Liver (tissue), 9 donors: Measurements from ENCODE around the gene EMP1. TPM values are rescaled to one million over a fixed set of nuclear protein-coding genes. Genes with fewer than 3 reads are reported as not detected.
A peak's percentile ranks its signal among the peaks of the same experiment; 100 is the strongest.

Source experiments
- DNase-seq: peaks from one replicate; pipeline ENCODE4 v3.0.0-alpha.2; 2017; ENCODE audit warnings: low spot score
- H3K27ac ChIP-seq, 2 donors: one replicate each; pipeline ENCODE4 v1.7.0; 2013; ENCODE audit warnings: inconsistent platforms in 2 of 2, low read length in 2 of 2, control low read depth in 1 of 2, low read depth in 1 of 2, mild to moderate bottlenecking in 1 of 2
- H3K27me3 ChIP-seq, 4 donors: one replicate each; pipeline versions ENCODE4 v1.6.1 to v1.7.0; 2013; ENCODE audit warnings: low read length in 3 of 4, inconsistent platforms in 1 of 4, mild to moderate bottlenecking in 1 of 4, moderate library complexity in 1 of 4; ENCODE audit not compliant: control insufficient read depth in 4 of 4, insufficient read depth in 4 of 4
- H3K36me3 ChIP-seq, 4 donors: one replicate each; pipeline versions ENCODE4 v1.6.1 to v1.7.0; 2013; ENCODE audit warnings: low read length in 3 of 4, mild to moderate bottlenecking in 3 of 4, low read depth in 1 of 4, moderate library complexity in 1 of 4; ENCODE audit not compliant: control insufficient read depth in 4 of 4, insufficient read depth in 3 of 4
- H3K4me1 ChIP-seq, 4 donors: one replicate each; pipeline versions ENCODE4 v1.6.1 to v1.7.0; 2013; ENCODE audit warnings: low read length in 3 of 4, mild to moderate bottlenecking in 3 of 4, moderate library complexity in 1 of 4; ENCODE audit not compliant: control insufficient read depth in 4 of 4, insufficient read depth in 4 of 4
- H3K4me3 ChIP-seq, 3 donors: one replicate each; pipeline versions ENCODE4 v1.6.1 to v1.7.0; 2013; ENCODE audit warnings: low read length in 3 of 3, control low read depth in 1 of 3, low read depth in 1 of 3, mild to moderate bottlenecking in 1 of 3
- H3K9ac ChIP-seq, 2 donors: one replicate each; pipeline ENCODE4 v1.7.0; 2013; ENCODE audit warnings: low read length in 2 of 2, mild to moderate bottlenecking in 2 of 2, moderate library complexity in 2 of 2, control low read depth in 1 of 2, low read depth in 1 of 2
- H3K9me3 ChIP-seq, 4 donors: one replicate each; pipeline versions ENCODE4 v1.6.1 to v1.7.0; 2013; ENCODE audit warnings: low read length in 3 of 4; ENCODE audit not compliant: control insufficient read depth in 4 of 4
- CTCF ChIP-seq: fragments of 150-350 bp; IDR thresholded peaks from 2 replicates; pipeline ENCODE4 v1.5.1; 2017; ENCODE audit warnings: improper control_type of control experiment, low read depth, low read length; ENCODE audit not compliant: missing input control
- EGR1 ChIP-seq, 2 donors: IDR thresholded peaks; 2 replicates each; pipeline ENCODE4 v1.6.1; 2016 to 2018; ENCODE audit warnings: antibody characterized with exemption in 2 of 2, low read depth in 2 of 2
- FOXA1 ChIP-seq: IDR thresholded peaks from 2 replicates; pipeline ENCODE4 v1.6.1; 2016; ENCODE audit warnings: antibody characterized with exemption
- FOXA2 ChIP-seq: IDR thresholded peaks from 2 replicates; pipeline ENCODE4 v1.6.1; 2016; ENCODE audit warnings: antibody characterized with exemption
- GABPA ChIP-seq, 2 donors: IDR thresholded peaks in 1 of 2; conservative IDR thresholded peaks in 1 of 2; 2 replicates each; pipeline ENCODE4 v1.6.1; 2016; ENCODE audit warnings: antibody characterized with exemption in 2 of 2, mild to moderate bottlenecking in 1 of 2, moderate library complexity in 1 of 2
- JUND ChIP-seq, 2 donors: IDR thresholded peaks; 2 replicates each; pipeline ENCODE4 v1.6.1; 2016; ENCODE audit warnings: antibody characterized with exemption in 2 of 2
- NR2F2 ChIP-seq: IDR thresholded peaks from 2 replicates; pipeline ENCODE4 v1.6.1; 2016; ENCODE audit warnings: antibody characterized with exemption
- RAD21 ChIP-seq, 2 donors: IDR thresholded peaks; 2 replicates each; pipeline ENCODE4 v1.6.1; 2016; ENCODE audit warnings: antibody characterized with exemption in 2 of 2, mild to moderate bottlenecking in 2 of 2
- RXRA ChIP-seq, 2 donors: IDR thresholded peaks; 2 replicates each; pipeline ENCODE4 v1.6.1; 2017 to 2018; ENCODE audit warnings: antibody characterized with exemption in 2 of 2, mild to moderate bottlenecking in 1 of 2
- SP1 ChIP-seq: IDR thresholded peaks from 2 replicates; pipeline ENCODE4 v1.6.1; 2018; ENCODE audit warnings: antibody characterized with exemption, mild to moderate bottlenecking
- TAF1 ChIP-seq: conservative IDR thresholded peaks from 2 replicates; pipeline ENCODE4 v1.6.1; 2016; ENCODE audit warnings: antibody characterized with exemption, mild to moderate bottlenecking
- YY1 ChIP-seq: IDR thresholded peaks from 2 replicates; pipeline ENCODE4 v1.6.1; 2016; ENCODE audit warnings: antibody characterized with exemption, mild to moderate bottlenecking
- WGBS: extraction: QIAGEN DNeasy Blood & Tissue Kit; methylation state at CpG from one replicate; pipeline ENCODE4 v1.1.7; 2013; 5-methylcytosine and 5-hydroxymethylcytosine counted together
- polyA plus RNA-seq, 2 donors: library from polyadenylated mRNA; stranded (reverse) in 1 of 2; unstranded in 1 of 2; fragments of 200-250 nt in 1 of 2; fragments of >200 nt in 1 of 2; fragmentation: Nextera tagmentation in 1 of 2; extraction: Ambion mirVana in 1 of 2; gene quantifications; one replicate each; pipeline versions ENCODE4 v1.2.1 to v1.2.3, GENCODE V29; 2013 to 2015
- total RNA-seq, 2 donors: library from RNA; depleted of rRNA; stranded (reverse); fragments of >200 nt; gene quantifications; one replicate each; pipeline ENCODE4 v1.2.3, GENCODE V29; 2014
- TF ChIP-seq, protein P1 (sequence below): IDR thresholded peaks from 2 replicates; pipeline ENCODE4 v1.6.1; 2016; ENCODE audit warnings: antibody characterized with exemption, mild to moderate bottlenecking
- donor health status: healthy.
- donor health status: healthy.
- donor health status: healthy.
- donor health status: healthy.
- donor health status: healthy.

Gene EMP1, protein sequence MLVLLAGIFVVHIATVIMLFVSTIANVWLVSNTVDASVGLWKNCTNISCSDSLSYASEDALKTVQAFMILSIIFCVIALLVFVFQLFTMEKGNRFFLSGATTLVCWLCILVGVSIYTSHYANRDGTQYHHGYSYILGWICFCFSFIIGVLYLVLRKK
- 1 to 10 TPM; 2.1 to 5.6 TPM for total RNA-seq
- 1 to 10 TPM; 1.6 to 5.2 TPM for polyA plus RNA-seq

- WGBS: 29% methylated on average over 11 of the region's 11 CpGs
- H3K36me3 ChIP-seq: no peaks in the 10 kb centered on the region
- H3K4me3 ChIP-seq: peak within 1 kb of the TSS in 2 of 3 donors; percentile 7 to 12
- peak within 1 kb of the TSS; percentile 56 for H3K27ac ChIP-seq
- H3K4me1 ChIP-seq: peaks cover 0 to 16% (median 11%) of the 10 kb centered on the region in 4 donors
- no peaks in the 10 kb centered on the region for H3K9me3 ChIP-seq
- DNase-seq: no peak
- peak in 1 of 2 donors; percentile 62 for TF ChIP-seq RXRA (IDR thresholded peaks at IDR 0.05)
- TF ChIP-seq JUND (IDR thresholded peaks at IDR 0.05): peak; percentile 53 to 68
- no peak for TF ChIP-seq FOXA2
- peak; percentile 5 to 18 for TF ChIP-seq RAD21 (IDR thresholded peaks at IDR 0.05)
- TF ChIP-seq NR2F2: peak; percentile 29
- no peak for TF ChIP-seq FOXA1
- no peak for TF ChIP-seq EGR1 (IDR thresholded peaks at IDR 0.05; ENCODE audit: low read depth in 2 of 2)
- TF ChIP-seq YY1: peak; percentile 15
- TF ChIP-seq, protein P1, sequence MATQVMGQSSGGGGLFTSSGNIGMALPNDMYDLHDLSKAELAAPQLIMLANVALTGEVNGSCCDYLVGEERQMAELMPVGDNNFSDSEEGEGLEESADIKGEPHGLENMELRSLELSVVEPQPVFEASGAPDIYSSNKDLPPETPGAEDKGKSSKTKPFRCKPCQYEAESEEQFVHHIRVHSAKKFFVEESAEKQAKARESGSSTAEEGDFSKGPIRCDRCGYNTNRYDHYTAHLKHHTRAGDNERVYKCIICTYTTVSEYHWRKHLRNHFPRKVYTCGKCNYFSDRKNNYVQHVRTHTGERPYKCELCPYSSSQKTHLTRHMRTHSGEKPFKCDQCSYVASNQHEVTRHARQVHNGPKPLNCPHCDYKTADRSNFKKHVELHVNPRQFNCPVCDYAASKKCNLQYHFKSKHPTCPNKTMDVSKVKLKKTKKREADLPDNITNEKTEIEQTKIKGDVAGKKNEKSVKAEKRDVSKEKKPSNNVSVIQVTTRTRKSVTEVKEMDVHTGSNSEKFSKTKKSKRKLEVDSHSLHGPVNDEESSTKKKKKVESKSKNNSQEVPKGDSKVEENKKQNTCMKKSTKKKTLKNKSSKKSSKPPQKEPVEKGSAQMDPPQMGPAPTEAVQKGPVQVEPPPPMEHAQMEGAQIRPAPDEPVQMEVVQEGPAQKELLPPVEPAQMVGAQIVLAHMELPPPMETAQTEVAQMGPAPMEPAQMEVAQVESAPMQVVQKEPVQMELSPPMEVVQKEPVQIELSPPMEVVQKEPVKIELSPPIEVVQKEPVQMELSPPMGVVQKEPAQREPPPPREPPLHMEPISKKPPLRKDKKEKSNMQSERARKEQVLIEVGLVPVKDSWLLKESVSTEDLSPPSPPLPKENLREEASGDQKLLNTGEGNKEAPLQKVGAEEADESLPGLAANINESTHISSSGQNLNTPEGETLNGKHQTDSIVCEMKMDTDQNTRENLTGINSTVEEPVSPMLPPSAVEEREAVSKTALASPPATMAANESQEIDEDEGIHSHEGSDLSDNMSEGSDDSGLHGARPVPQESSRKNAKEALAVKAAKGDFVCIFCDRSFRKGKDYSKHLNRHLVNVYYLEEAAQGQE: peak; percentile 14
- no peaks in the 10 kb centered on the region for H3K27me3 ChIP-seq
- peak within 1 kb of the TSS; percentile 35 to 52 for H3K9ac ChIP-seq
Measured at GRCh38 chr12:13196130-13196921, at the start of gene EMP1. EMP1 (plus strand) TSS chr12:13196726; CDS start chr12:13211511, 14,785 bp downstream.

DNA sequence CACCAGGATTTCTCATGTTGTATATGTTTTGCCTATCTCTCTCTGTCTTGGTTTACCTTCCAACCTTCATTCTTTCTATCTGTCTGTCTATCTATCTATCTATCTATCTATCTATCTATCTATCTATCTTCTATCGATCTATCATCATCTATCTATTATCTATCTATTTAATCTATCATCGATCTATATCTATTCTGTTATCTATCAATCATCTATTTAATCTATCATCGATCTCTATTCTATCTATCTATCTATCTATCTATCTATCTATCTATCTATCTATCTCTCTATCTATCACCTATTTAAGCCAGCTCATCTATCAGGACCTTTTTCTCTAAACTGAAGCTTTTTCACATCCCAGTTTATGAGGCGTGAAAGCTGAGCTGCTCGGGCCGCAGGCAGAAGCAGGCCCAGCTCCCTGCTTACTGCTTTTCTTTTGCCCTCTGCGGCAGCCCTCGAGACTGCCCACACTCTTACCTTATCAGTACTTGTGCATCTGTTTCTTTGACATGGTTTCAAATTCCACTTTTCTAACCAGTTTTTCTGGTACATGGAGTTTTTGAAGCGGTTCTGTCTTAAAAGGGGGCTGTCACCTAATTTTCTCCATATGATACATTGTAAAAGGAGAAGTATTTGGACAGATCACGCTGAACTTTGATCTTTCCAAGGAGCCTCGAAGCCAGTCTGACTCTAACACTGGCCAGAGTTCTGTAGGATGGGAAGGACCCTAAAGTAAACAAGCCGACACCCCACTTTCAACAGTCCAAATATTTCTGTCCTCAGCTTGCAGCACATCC, 48.6 kb upstream of the EMP1 start:
- Histone ChIP-seq H3K27me3 (no peaks in the 10 kb centered on the region), H3K9ac (no peak overlapping the region), H3K27ac (no peak overlapping the region), H3K4me3 (no peak overlapping the region), H3K36me3 (no peaks in the 10 kb centered on the region), H3K4me1 (peaks cover 0 to 7% (median 3%) of the 10 kb centered on the region in 4 donors), H3K9me3 (no peaks in the 10 kb centered on the region)
- 79% methylated on average over 12 of the region's 12 CpGs for WGBS
- DNase-seq: no peak
- TF ChIP-seq CTCF (no peak), YY1 (no peak), GABPA (IDR thresholded peaks at IDR 0.05 in 1 of 2, conservative IDR thresholded peaks at IDR 0.05 in 1 of 2) (no peak), RAD21 (IDR thresholded peaks at IDR 0.05) (no peak), TAF1 (no peak), SP1 (no peak)
- TF ChIP-seq, protein P1: no peak
